ENCODE data around the gene AFG3L2. TPM values are rescaled to one million over a fixed set of nuclear protein-coding genes. Genes with fewer than 3 reads are reported as not detected.

The AFG3L2 gene
- total RNA-seq, 1 experiment from 2014 or later, result 66.7 TPM

- TF ChIP-seq SRF (IDR thresholded peaks at IDR 0.05; ENCODE audit: low read depth) (no peak), POLR2A (IDR thresholded peaks at IDR 0.05; ENCODE audit: borderline replicate concordance, extremely low read depth, insufficient read depth, insufficient read length) (no peak), ATF3 (IDR thresholded peaks at IDR 0.05) (no peak), EGR1 (IDR thresholded peaks at IDR 0.05; ENCODE audit: low read depth) (no peak), TCF7L2 (IDR thresholded peaks at IDR 0.05; ENCODE audit: borderline replicate concordance, extremely low read depth, insufficient read depth, insufficient read length) (no peak), ZNF274 (IDR thresholded peaks at IDR 0.05; ENCODE audit: low read depth, low read length) (no peak)
These were observed 70.9 kb downstream of the AFG3L2 start (continued) for GRCh38 chr18:12305930-12306629.

- intact Hi-C loops (cut with micrococcal nuclease), result no loop called here
- Histone ChIP-seq H4K20me1 (ENCODE audit: insufficient read depth) (no peaks in the 10 kb centered on the region), H3K4me3 (replicated peaks in 1 of 2; ENCODE audit: low read depth in 1 of 2, low read length in 2 of 2) (no peak overlapping the region), H3K27me3 (ENCODE audit: insufficient read depth, low read length) (no peaks in the 10 kb centered on the region), H3K9ac (ENCODE audit: low read length) (no peak overlapping the region), H3K36me3 (ENCODE audit: control insufficient read depth in 1 of 2, insufficient read depth in 2 of 2, low read length in 2 of 2) (peaks cover 0 to 7% of the 10 kb centered on the region in 2 experiments; a peak in 1 of 4 replicates), H3K79me2 (ENCODE audit: insufficient read depth, low read length) (peaks cover 19% of the 10 kb centered on the region), H3K9me3 (ENCODE audit: control insufficient read depth in 1 of 2, insufficient read depth in 1 of 2, low read depth in 1 of 2, low read length in 2 of 2) (no peaks in the 10 kb centered on the region), H2AFZ (ENCODE audit: low read depth, low read length, poor library complexity, severe bottlenecking) (no peak overlapping the region), H3K9me2 (ENCODE audit: insufficient read depth) (no peaks in the 10 kb centered on the region), H3K4me2 (ENCODE audit: low read length) (no peak overlapping the region), H3K27ac (ENCODE audit: low read depth, low read length) (no peak overlapping the region), H3K4me1 (ENCODE audit: control insufficient read depth in 1 of 2, insufficient read depth in 2 of 2, low read length in 2 of 2) (peaks cover 13 to 19% of the 10 kb centered on the region in 2 experiments)
- POLR2A ChIA-PET, result interaction anchor here (0.6 kb wide), 1 partner anchor 1533 kb away, joined by 3 read pairs; no protein-coding TSS in a partner anchor
- DNase-seq (ENCODE audit: low read depth, low spot score) (no peak), ATAC-seq (no peak)
- CTCF ChIA-PET, result no interaction called here
- RAD21 ChIA-PET (ENCODE audit: low non-redundant PET in 1 of 2, low total read pairs in 2 of 2, uncharacterized antibody in 2 of 2, unreplicated experiment in 2 of 2), result no interaction called here
- no TSS peak for BruUV-seq (replicated peaks)
- no peak for TF ChIP-seq CBX3 (IDR thresholded peaks at IDR 0.05; ENCODE audit: low read depth)
- no peak for TF ChIP-seq RAD21 (IDR thresholded peaks at IDR 0.05; ENCODE audit: low read depth)
- no peak for TF ChIP-seq CEBPB (IDR thresholded peaks at IDR 0.05; ENCODE audit: low read depth)
- no peak for TF ChIP-seq FOSL1 (IDR thresholded peaks at IDR 0.05; ENCODE audit: low read depth)
- no peak for TF ChIP-seq ELF1 (IDR thresholded peaks at IDR 0.05; ENCODE audit: borderline replicate concordance, low read depth)
- no peak for TF ChIP-seq EZH2 (IDR thresholded peaks at IDR 0.05)
- TF ChIP-seq ZFX (IDR thresholded peaks at IDR 0.05), result no peak
- no peak for TF ChIP-seq ATF3 (IDR thresholded peaks at IDR 0.05)
- no peak for TF ChIP-seq JUND (IDR thresholded peaks at IDR 0.05)
- no peak for TF ChIP-seq MAX (IDR thresholded peaks at IDR 0.05)
These were observed 71.8 kb downstream of the AFG3L2 start for GRCh38 chr18:12305211-12305610.

All from HCT116 (cell line).